ENCODE measurements around the gene SNRPD1.
"Not testable (repeated sequence)": the region's sequence is repeated elsewhere in the genome, so short reads cannot be mapped to it uniquely, and the experiment has no call there.

SNRPD1 gene

GRCh38 chr18:21612125-21613039 is at the start of gene SNRPD1:
Gene SNRPD1, plus strand, starts transcription at chr18:21612314. Its CDS starts 116 bp downstream, at chr18:21612430.
- DNase-seq (ENCODE audit: low read depth) = peak; percentile 74

DNA sequence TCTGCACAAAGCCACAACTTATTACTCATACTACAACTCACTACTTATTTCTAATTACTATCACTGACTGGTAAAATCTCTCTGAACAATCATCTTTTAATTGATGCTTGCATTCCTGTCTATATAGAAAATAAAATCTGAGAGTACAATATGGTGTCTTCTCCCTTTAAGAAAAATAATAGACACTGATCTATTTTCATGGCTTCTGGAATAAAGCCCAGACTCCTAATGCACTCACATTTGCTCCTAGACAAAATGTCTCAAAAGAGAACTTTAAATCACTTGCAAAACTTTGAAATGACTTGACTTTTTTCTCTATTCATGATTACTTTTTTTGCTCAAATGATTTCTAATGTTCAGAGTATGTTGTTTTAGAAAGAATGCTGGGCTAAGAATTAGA is 40.3 kb upstream of the SNRPD1 start:
- DNase-seq (ENCODE audit: low read depth) = no peak

DNA sequence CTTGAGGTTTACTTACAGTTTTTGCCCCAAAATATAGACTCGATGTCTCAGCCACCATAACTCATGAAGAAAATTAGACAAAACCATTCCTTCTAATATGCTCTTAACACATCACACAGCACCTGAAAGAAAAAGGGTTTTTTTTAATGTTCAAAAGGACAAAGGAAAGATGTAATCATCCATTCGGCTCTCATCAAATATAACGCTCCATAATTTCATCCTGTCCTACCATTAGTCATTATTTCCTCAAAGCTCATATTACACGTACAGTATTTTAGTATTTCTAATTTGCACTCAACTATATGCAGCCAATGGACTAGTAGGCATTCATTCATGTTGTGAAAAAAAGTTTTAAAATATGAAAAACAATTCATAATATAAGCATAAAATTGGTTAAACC is 36.5 kb upstream of the SNRPD1 start:
- DNase-seq (ENCODE audit: low read depth) = no peak

- no peak for DNase-seq (ENCODE audit: low read depth)
Measured at GRCh38 chr18:21584391-21584790, 27.7 kb upstream of the SNRPD1 start.

DNA sequence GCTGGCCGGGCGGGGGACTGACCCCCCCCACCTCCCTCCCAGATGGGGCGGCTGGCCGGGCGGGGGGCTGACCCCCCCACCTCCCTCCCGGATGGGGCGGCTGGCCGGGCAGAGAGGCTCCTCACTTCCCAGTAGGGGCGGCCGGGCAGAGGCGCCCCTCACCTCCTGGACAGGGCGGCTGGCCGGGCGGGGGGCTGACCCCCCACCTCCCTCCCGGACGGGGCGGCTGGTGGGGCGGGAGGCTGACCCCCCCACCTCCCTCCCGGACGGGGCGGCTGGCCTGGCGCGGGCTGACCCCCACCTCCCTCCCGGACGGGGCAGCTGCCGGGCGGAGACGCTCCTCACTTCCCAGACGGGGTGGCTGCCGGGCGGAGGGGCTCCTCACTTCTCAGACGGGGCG is 19.8 kb upstream of the SNRPD1 start:
- not testable (repeated sequence) for DNase-seq (ENCODE audit: low read depth)

DNA sequence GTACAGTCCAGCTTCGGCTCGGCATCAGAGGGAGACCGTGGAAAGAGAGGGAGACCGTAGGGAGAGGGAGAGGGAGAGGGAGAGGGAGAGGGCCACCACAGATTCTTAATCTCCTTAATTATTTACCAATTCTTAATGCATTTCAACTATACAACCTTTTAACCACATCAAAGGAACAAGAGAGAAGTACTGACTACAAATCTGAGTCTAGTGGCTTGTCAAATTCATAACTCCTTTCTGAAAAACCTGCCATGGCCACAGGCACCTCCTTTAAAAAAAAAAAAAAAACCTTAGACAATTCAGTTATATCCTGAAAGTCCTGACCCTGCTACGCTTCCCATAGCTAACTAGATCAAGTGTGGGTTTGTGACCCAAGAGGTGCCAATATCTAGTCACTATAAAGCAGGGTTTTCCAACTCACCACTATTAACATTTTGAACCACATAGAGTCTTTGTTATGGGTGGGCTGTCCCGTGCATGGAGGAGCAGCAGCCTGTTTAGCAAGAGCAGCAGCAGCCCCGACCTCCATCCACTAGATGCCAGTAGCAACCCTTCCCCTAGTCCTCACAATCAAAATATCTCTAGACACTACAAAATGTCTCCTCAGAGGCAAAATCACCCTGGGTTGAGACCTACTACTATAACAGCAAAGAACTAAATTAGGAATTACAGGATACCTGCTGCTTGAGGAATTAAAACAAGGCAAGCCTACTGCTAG is 18.4 kb upstream of the SNRPD1 start:
- DNase-seq (ENCODE audit: low read depth) = no peak

DNA sequence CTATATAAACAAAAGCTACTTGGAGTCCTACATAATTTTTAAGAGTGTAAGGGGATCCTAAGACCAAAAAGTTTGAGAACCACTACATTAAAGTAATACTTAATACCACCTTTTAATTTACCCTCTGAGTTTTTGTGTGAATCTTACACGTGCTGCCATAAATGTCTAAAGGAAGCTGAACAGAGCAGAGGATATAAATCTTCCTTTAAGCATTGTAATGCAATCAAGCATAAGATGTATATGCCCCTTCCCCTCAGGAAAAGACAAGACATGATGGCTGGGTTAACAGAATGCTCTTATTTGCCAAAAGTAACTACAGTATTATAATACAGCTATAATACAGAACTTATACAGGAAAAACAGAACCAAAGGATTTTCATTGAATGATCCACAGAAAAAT is 14.5 kb upstream of the SNRPD1 start:
- no peak for DNase-seq (ENCODE audit: low read depth)

GRCh38 chr18:21598726-21599584 is 13.2 kb upstream of the SNRPD1 start:
- no peak for DNase-seq (ENCODE audit: low read depth)

DNA sequence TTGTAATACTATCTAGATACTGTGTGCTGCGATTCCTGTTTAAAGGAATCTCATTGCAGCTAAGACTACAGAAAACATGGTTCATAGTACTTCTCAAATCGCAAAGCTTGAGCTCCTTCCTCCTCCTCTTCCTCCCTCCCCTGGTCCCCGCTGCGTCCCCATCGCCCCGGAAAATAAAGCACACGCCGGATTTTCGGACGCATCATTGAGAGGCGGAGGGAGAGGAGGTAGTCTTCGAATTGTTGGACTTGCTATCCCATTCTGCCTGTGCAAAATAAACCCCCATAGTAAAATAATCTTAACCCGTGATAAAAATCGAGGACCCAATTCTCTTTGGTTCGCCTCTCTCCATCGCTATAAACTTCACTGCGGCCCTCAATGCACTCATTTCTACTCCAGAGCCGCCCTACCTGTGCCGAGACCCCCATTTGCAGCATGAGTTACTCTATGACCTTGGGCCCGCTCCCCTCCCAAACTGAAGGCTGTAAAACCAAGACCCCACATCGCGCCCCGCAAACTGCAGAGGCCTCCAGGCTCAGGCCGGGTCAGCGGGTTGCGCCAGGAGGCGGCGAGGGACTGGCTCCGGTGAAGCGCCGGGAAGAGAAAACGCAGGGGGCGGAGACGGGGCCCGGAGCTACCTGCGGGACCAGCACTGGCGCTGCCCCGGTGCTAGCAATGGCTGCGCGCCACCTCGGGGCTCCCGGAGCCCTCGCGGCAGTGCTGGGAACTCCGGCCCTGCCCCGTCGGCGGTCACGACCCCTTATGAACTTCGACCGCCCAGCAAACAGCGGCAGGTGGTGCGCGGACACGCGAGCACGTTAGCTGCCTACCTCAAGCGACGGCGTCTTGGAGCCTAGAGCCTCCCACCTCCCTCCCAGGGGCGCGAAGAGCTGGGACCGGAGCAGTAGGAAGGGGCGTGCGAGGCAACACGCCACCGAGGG is 12.3 kb upstream of the SNRPD1 start:
- DNase-seq (ENCODE audit: low read depth) = no peak

GRCh38 chr18:21600526-21601410 is 11.3 kb upstream of the SNRPD1 start, which contains the start of gene ESCO1:
Gene ESCO1, minus strand, starts transcription at chr18:21600704. Its CDS starts 25,861 bp downstream, at chr18:21574843.
- peak; percentile 83 for DNase-seq (ENCODE audit: low read depth)

DNA sequence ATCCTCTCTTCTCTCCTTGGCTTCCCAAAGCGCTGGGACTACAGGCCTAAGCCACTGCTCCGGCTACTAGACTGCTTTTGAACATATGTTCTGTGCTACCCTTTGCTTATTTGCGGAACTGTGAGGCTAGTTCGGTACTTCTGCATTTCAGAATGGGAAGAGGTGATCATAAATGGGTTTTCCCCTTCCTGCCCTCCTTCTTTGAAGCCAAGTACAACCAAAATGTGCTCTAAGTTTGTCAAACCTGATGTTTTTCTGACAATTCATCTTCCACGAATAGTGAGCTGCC is 9.9 kb upstream of the SNRPD1 start:
- no peak for DNase-seq (ENCODE audit: low read depth)

- no peak for DNase-seq (ENCODE audit: low read depth)
Measured at GRCh38 chr18:21604671-21605070, 7.4 kb upstream of the SNRPD1 start.

GRCh38 chr18:21605213-21605612 is 6.9 kb upstream of the SNRPD1 start:
- DNase-seq (ENCODE audit: low read depth) = no peak

DNA sequence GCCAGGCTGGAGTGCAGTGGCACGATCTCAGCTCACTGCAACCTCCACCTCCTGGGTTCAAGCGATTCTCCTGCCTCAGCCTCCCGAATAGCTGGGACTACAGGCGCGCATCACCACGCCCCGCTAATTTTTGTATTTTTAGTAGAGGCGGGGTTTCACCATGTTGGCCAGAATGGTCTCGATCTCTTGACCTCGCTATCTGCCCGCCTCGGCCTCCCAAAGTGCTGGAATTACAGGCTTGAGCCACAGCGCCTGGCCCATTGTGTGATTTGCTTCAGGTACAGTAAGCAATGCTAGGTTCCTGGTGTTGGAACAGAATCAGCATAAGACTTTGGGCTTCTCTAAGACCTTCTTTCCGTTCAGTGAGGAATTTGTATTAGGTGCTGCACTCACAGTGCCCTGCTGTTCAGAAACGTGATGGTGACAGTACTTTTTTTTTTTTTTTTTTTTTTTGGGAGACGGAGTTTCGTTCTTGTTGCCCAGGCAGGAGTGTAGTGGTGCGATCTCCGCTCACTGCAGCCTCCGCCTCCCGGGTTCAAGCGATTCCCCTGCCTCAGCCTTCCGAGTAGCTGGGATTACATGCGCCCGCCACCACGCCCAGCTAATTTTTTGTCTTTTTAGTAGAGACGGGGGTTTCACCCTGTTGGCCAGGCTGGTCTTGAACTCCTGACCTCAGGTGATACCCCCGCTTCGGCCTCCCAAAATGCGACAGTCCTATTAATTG is 551 bp upstream of the SNRPD1 start:
- not testable (repeated sequence) for DNase-seq (ENCODE audit: low read depth)

DNA sequence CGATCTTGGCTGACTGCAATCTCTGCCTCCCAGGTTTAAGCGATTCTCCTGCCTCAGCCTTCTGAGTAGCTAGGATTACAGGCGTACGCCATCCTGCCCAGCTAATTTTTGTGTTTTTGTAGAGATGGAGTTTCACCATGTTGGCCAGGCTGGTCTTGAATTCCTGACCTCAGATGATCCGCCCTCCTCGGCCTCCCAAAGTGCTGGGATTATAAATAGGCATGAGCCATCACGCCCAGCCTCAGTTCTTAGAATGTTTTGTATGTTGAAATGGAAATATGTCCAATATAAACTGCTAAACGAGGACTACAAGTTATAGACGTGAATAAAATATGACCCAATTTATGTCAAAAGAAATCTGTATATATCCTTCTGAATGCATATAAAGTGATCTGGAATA is 9.5 kb downstream of the SNRPD1 start:
- DNase-seq (ENCODE audit: low read depth) = not testable (repeated sequence)

- no peak for DNase-seq (ENCODE audit: low read depth)
Measured at GRCh38 chr18:21629089-21629832, 17.1 kb downstream of the SNRPD1 start.

DNA sequence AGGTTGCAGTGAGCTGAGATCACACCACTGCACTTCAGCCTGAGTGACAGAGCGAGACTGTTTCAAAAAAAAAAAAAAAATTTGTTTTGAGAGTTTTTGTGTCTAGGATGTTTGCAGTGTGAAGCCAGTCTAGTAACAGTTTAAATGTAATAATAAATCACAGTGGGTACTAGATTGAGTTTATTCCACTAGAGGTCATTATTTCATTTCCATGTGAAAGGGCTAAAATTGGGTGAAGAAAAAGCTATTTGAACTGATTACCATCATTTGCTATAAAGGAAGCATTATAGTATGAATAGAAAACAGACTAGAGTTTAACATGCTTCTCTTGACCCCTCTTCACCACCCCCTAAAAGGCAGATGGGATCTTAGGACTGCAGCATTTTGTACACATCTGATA is 20.3 kb downstream of the SNRPD1 start:
- DNase-seq (ENCODE audit: low read depth) = no peak

DNA sequence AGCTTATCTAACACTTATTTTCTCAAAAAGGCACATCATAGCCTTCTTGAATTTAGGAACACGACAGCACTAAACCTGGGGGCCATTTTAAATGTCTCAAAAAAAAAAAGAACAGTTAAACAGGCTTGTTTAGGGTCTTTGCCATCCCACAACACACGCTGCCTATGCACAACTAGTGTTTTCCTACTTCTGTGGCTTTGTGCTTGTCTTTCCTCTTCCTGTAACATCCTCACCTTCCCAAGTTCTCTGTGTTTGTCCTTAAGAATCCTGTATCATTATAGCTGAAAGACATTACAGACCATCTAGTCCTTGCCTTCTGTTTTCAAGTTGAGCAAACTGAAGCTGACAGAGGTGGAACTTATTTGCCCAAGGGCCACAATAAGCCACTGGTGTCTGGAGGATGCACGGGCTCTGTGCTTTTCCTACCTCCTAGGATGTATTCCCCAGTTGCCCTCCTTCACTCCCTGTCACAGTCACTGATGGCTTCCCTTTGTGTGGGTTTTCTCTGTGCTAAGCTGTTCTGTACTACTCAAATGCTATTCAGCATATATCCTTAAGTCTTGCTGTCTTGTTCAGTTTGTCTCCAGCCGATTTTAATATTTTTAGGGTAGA is 22.6 kb downstream of the SNRPD1 start:
- DNase-seq (ENCODE audit: low read depth) = no peak

Data from stimulated activated CD8-positive, alpha-beta memory T cell treated with anti-CD3 and anti-CD28 coated beads, Interleukin-15, amount 100 ng/mL, for 1 hour (primary cell).